D721Med (cell line): ENCODE results near the gene SLC2A1.

Source experiments
- DNase-seq: peaks from one replicate; pipeline ENCODE4 v3.0.0; 2011; ENCODE audit warnings: low spot score; ENCODE audit not compliant: insufficient read length
- FAIRE-seq: peaks from 2 replicates; lab custom pipeline; 2011; peaks lifted over from hg19 to GRCh38; lab: Jason Lieb, UNC
- CTCF ChIP-seq: IDR thresholded peaks from 2 replicates; pipeline ENCODE4 v1.5.1; 2012; ENCODE audit warnings: mild to moderate bottlenecking, control low read depth; ENCODE audit not compliant: insufficient read depth; ENCODE audit errors: missing control alignments

Gene SLC2A1

GRCh38 chr1:42964044-42964812 lies 5.6 kb upstream of the SLC2A1 start:
- TF ChIP-seq CTCF = no peak
- DNase-seq = no peak
- FAIRE-seq = no peak

DNA sequence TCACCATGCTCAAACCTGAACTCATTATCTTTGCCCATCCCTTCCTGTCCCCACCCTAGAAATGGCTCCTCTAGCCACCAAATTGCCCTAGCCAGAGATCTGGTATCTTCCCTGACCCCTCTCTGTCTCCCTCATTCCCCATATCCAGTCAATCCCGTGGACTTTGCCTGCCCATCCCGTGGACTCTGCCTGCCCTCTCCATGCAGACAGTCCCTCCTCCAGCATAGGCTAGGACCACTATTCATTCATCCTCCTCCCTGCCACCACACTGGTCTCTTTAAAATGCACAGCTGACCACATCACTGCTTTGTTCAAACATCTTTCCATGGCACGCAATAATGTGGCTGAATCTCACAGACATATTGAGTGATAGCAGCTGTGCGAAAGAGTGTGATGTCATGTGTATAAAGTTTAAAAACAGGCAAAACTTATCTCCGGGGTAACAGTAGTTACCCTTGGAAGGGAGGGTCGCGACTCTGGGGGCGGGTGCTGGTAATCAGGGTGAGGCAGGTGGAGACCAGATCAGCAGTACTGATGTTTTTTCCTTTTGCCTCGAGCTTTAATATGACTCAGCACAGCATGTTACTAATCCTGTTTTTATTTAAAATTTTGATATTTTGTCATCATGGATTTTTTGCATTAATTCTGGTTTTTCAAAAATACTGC lies 4.8 kb upstream of the SLC2A1 start:
- DNase-seq (no peak), FAIRE-seq (no peak)
- no peak for TF ChIP-seq CTCF

DNA sequence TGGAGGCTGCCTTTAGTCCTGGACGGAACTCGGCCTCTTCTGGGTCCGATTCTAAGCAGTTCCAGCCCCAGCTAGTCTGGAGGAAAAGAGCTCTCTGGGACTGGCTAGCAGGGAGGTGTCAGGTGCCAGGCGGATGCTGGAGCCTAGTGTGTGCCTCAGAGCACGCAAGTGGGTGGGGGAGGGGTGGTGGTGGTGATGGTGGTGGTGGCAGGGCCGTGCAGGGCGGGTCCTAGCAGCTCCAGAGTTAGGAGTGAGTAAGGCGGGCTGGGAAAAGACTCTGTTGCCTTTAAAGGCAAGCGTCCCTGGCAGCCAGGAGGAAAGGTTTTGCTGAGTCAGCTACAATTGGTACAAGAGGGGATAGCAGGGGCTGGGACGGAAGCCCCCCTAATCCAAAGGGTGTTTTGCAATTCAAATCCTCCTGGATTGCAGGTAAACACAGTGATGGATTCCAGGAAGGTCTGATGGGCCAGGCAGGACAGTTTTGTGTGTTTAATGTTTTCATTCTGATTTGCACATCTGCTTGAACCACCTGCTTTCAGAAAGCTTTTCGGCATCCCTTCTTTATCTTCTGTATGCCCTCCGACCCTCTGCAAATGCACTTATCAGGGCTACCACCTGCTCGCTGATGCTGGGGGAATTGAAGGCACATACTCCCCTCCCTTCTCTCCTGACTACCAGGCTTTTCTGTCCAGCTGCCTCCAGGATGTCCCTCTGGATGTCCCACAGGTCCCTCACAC lies 4.1 kb upstream of the SLC2A1 start:
- FAIRE-seq (no peak), DNase-seq (no peak)
- TF ChIP-seq CTCF = no peak

- TF ChIP-seq CTCF = no peak
- FAIRE-seq (no peak), DNase-seq (no peak)
Measured at GRCh38 chr1:42961312-42962091, 2.8 kb upstream of the SLC2A1 start.

GRCh38 chr1:42960566-42961311 lies 2.1 kb upstream of the SLC2A1 start:
- TF ChIP-seq CTCF = no peak
- FAIRE-seq (no peak), DNase-seq (no peak)

DNA sequence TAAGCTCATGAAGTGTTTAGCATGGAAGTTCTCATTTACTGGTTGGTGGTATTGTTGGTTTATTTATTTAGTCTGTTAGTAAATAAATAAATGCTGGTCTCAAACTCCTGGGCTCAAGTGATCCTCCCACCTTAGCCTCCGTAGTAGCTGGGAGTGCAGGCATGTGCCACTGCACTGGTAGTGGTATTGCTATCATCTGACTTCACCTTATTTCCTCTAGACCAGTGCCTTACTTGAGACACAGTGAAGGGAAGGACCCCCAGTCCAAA lies 1.4 kb upstream of the SLC2A1 start:
- DNase-seq = no peak
- FAIRE-seq = no peak

More for the DNA sequence above, 1.4 kb upstream of the SLC2A1 start:
- no peak for TF ChIP-seq CTCF
